Stimulated activated CD4-positive, alpha-beta T cell treated with anti-CD3 and anti-CD28 coated beads, Interleukin-4, amount 100 ng/mL, for 48 hours (primary cell): Measurements from ENCODE around the gene NTSR1.

ENCODE experiments used
- DNase-seq, 2 donors: peaks; one replicate each; pipeline ENCODE4 v3.0.0-alpha.2; 2020; ENCODE audit warnings: low read depth in 2 of 2

The NTSR1 gene

GRCh38 chr20:62739581-62740285 is 31.1 kb downstream of the NTSR1 start:
- DNase-seq = peak; percentile 16 to 22

DNA sequence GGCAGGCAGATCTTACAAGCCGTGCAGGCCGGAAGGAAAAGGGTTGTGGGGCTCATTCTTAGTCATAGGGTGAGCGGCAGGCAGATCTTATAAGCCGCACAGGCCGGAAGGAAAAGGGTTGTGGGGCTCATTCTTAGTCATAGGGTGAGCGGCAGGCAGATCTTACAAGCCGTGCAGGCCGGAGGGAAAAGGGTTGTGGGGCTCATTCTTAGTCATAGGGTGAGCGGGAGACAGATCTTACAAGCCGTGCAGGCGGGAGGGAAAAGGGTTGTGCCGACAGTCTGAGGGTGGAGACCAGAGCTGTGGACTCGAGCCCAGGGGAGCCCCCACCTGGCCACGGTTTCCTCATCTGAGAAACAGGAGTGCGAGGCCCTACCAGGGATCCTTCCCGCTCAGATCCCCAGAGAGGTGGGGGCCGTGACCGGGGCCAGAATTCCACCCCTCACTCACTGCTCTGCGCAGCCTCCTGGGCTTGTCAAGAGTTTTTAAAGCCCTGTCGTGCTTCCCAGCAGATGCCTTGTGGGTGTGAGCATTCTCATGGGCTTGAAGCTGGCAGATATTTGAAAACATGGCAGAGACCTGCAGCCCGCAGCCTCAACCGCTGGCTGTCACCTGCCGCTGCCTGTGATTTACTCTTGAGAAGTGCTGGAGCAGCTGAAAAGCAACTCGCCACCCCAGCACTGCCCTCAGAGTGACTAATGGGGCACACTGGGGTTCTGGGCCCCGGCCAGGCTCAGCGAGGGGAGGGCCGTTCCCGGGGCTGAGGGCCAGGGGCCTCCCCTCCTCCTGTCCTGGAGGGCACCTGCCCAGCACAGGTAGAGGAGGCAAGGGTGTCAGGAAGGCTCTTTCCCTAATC is 31.9 kb downstream of the NTSR1 start:
- peak; percentile 56 to 80 for DNase-seq

- DNase-seq = no peak
Measured at GRCh38 chr20:62741191-62741691, 32.6 kb downstream of the NTSR1 start.

DNA sequence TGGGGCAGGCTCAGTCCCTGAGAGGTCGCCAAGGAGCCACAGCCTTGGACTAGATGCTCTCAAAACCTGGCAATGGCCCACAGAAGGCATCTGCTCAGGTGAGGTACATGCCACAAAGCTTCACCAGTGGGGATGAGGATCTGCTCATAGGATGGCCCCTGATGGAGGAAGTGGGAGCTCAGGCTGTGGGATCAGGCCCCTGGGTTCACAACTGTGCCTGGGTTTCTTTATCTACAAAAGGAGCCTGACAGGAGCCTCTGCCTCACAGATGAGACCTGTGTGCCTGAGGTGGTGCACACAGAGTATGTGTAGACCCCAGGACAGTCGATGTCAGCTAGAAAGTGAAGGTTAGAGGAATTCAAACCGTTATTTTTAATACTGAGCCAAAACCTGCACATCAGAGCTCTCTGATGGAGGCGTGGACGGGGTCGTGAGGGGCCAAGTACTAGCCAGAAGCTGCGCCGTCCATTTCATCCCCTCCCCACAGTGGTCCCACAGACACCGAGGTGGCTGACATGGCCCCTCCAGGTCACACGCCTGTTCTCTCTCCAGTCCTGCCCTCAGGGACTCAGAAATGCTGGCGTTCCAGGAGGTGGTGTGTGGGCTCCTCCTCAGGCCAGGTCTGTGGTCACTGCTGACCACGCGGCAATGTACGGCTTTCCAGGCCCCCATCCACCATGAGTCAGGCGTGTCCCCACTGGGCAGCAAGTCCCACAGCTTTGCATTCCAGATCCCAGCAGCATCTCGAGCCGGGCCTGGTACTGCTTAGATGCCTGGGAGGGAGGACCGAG is 33.3 kb downstream of the NTSR1 start:
- no peak for DNase-seq

GRCh38 chr20:62742550-62742949 is 33.9 kb downstream of the NTSR1 start:
- no peak for DNase-seq

- DNase-seq = no peak
Measured at GRCh38 chr20:62742979-62743776, 34.5 kb downstream of the NTSR1 start.

GRCh38 chr20:62743777-62744317 is 35.2 kb downstream of the NTSR1 start:
- no peak for DNase-seq

DNA sequence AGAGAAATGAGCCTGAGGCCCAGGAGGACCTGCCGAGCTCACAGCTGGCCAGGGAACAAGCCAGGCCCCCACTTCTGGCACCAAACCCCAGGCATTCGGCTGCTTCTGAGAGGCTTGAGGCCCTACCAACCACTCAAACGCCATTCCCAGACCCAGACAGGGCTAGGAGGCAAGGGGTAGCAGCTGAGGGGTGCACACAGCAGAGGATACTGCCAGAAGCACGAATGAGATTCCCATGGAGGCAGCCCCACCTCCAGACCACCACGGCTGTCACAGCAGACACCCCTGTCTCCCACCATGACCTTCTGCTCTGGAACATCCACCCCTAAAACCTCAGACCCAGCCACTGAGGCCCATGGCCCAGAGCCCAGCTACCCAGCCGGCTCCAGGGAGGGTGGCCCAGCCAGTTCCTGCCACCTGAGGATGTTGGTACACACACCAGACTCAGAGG is 36.1 kb downstream of the NTSR1 start:
- DNase-seq = no peak

GRCh38 chr20:62745279-62745951 is 36.8 kb downstream of the NTSR1 start:
- no peak for DNase-seq

DNA sequence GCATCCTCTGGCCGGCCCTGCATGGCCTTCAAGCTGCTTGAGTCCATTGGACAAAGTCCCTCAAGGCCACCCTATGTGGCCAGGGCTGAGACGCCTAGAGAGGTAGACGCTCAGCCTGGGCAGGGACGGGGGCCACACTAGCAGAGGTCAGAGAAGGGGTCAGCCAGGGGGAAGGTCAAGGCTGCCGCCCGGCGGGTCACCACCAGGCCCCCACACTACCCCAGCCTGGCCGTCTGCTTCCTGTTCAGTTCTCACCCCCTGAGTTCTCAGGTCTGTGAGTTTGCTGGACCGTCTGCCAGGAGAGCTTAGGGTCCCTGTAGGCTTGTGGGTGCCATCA is 37.3 kb downstream of the NTSR1 start:
- DNase-seq = no peak

- DNase-seq = no peak
Measured at GRCh38 chr20:62748311-62748710, 39.7 kb downstream of the NTSR1 start.

- no peak for DNase-seq
Measured at GRCh38 chr20:62749851-62750445, 41.3 kb downstream of the NTSR1 start.

- DNase-seq = no peak
Measured at GRCh38 chr20:62751551-62752150, 43.0 kb downstream of the NTSR1 start.

DNA sequence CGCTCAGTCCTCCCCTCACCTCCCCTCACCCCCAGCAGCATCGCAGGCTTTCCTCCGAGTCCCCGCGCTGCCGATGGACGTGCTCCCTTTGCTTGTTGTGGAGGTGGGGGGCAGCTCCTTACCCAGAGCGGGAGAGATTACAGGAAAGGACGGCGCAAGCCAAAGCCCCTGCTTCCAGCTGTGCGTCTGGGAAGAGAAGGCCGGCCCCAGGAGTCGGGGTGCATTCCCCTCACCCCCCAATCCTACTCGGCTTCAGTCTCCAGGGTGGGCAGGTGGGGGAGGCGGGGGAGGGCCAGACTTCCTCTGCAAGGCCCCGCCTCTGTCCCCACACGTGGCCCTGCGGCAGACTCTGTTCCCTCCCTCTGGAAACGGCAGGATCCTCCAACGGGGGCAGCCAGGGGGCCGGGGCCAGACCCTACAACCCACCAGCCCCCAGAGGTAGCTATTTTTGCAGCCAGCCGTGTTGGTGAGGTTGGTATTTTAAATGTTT is 43.6 kb downstream of the NTSR1 start:
- no peak for DNase-seq

- no peak for DNase-seq
Measured at GRCh38 chr20:62752671-62753501, 44.2 kb downstream of the NTSR1 start.

DNA sequence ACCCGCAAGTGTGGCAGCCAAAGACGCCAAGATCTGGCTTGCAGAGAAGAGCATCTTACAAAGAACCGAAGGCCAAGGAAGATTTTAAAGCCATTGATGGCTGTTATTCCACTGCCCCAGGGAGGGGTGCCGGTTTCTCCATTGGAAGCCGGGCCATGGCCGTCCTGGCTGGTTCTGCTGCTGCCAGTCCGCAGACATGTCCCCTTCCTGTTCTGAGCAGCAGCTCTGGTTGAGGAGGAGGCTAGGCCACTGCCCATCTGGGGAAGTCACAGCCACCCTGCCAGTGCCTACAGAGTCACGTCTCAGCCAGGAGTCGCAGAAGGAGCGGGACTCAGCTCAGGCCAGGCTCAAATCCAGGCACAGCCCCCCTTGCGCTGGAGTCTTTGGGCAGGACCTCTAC is 45.0 kb downstream of the NTSR1 start:
- no peak for DNase-seq

- no peak for DNase-seq
Measured at GRCh38 chr20:62754122-62754990, 45.7 kb downstream of the NTSR1 start.

- no peak for DNase-seq
Measured at GRCh38 chr20:62754991-62755356, 46.3 kb downstream of the NTSR1 start.
